Spleen (tissue), 11 donors: ENCODE results near the gene FSTL5. TPM values are rescaled to one million over a fixed set of nuclear protein-coding genes. Genes with fewer than 3 reads are reported as not detected.

Experiments
- DNase-seq: peaks from one replicate; pipeline ENCODE4 v3.0.0-alpha.2; 2020
- H3K27ac ChIP-seq, 8 donors: fragments of 200-600 bp; sonication (generic) in 7 of 8; 1 replicate in 4 of 8; 2 replicates in 4 of 8; pipeline versions ENCODE4 v1.5.0 to v1.8.0; 2016 to 2021; ENCODE audit warnings: inconsistent platforms in 4 of 8, mild to moderate bottlenecking in 4 of 8, moderate library complexity in 1 of 8
- H3K27me3 ChIP-seq, 7 donors: fragments of 200-600 bp; sonication (generic) in 6 of 7; replicated peaks in 1 of 7; 1 replicate in 4 of 7; 2 replicates in 3 of 7; pipeline versions ENCODE4 v1.5.0 to v1.8.0; 2016 to 2021; ENCODE audit warnings: inconsistent platforms in 3 of 7, mild to moderate bottlenecking in 1 of 7
- H3K36me3 ChIP-seq, 6 donors: fragments of 200-600 bp; sonication (generic) in 5 of 6; 1 replicate in 4 of 6; 2 replicates in 2 of 6; pipeline versions ENCODE4 v1.5.0 to v1.8.0; 2016 to 2021; ENCODE audit warnings: inconsistent platforms in 2 of 6
- H3K4me1 ChIP-seq, 6 donors: fragments of 200-600 bp; sonication (generic) in 5 of 6; 1 replicate in 3 of 6; 2 replicates in 3 of 6; pipeline versions ENCODE4 v1.5.0 to v1.8.0; 2016 to 2021; ENCODE audit warnings: inconsistent platforms in 3 of 6
- H3K4me3 ChIP-seq, 8 donors: fragments of 200-600 bp; sonication (generic) in 7 of 8; 1 replicate in 4 of 8; 2 replicates in 4 of 8; pipeline versions ENCODE4 v1.5.0 to v1.8.0; 2016 to 2021; ENCODE audit warnings: inconsistent platforms in 4 of 8, mild to moderate bottlenecking in 4 of 8, moderate library complexity in 2 of 8
- H3K9me3 ChIP-seq, 8 donors: fragments of 200-600 bp; sonication (generic) in 7 of 8; 1 replicate in 4 of 8; 2 replicates in 4 of 8; pipeline versions ENCODE4 v1.5.0 to v1.8.0; 2016 to 2021; ENCODE audit warnings: inconsistent platforms in 4 of 8
- CTCF ChIP-seq, 11 experiments: fragments of 200-600 bp in 7 of 11; fragments of 450-650 bp in 4 of 11; sonication (generic) in 4 of 11; IDR thresholded peaks in 8 of 11; conservative IDR thresholded peaks in 3 of 11; 1 replicate in 7 of 11; 2 replicates in 4 of 11; pipeline versions ENCODE4 v1.4.0 to v1.8.0; 2016 to 2021; ENCODE audit warnings: antibody characterized with exemption in 11 of 11, inconsistent platforms in 4 of 11, mild to moderate bottlenecking in 1 of 11
- POLR2A ChIP-seq, 3 donors: fragments of 450-650 bp; IDR thresholded peaks; one replicate each; pipeline ENCODE4 v1.5.1; 2017; ENCODE audit warnings: antibody characterized with exemption in 3 of 3, mild to moderate bottlenecking in 1 of 3
- POLR2AphosphoS5 ChIP-seq, 3 donors: sonication (generic); formaldehyde crosslinking; IDR thresholded peaks; one replicate each; pipeline ENCODE4 v1.5.1; 2017; ENCODE audit warnings: antibody characterized with exemption in 3 of 3
- WGBS, 5 donors: extraction: QIAGEN DNeasy Blood & Tissue Kit in 3 of 5; methylation state at CpG; one replicate each; pipeline versions ENCODE4 v1.1.5 to v1.1.7; 2013 to 2018; 5-methylcytosine and 5-hydroxymethylcytosine counted together
- intact Hi-C: fragments of 100-400 bp; cut with DNase I; formaldehyde crosslinking; loops from one replicate; pipeline ENCODE4 v1.15.0; 2023; ENCODE audit warnings: low total_unique reads
- polyA plus RNA-seq, 3 donors: library from polyadenylated mRNA; stranded (reverse); fragments of 200-250 nt; gene quantifications; one replicate each; pipeline ENCODE4 v1.2.1, GENCODE V29; 2013
- total RNA-seq, 7 donors: library from RNA; depleted of rRNA in 3 of 7; stranded (reverse); fragments of >200 nt in 3 of 7; fragmentation: NEBNext Ultra II Directional in 4 of 7; extraction: Animal tissue kit (Norgen Biotek cat#: 25700) in 4 of 7; gene quantifications; one replicate each; pipeline versions ENCODE4 v1.1.0 to v1.2.1, GENCODE V29; 2016 to 2021
- donor health status: healthy with polysubstance abuse.
- donor health status: DM: no; HTN: no; CAD: no; lungs with moderate emphysema.
- donor health status: DM: no; HTN: no; CAD: no.
- donor health status: Bipolar disorder and iron deficiency.
- donor health status: healthy.
- donor health status: DM: no; HTN: no; CAD: no.
- donor health status: DM: yes; HTN: yes; CAD: no.

Gene FSTL5
- total and polyA plus RNA-seq, 10 donors: 0.02 TPM; not detected in 9

- TF ChIP-seq POLR2AphosphoS5 (IDR thresholded peaks at IDR 0.05) (no peak), CTCF (IDR thresholded peaks at IDR 0.05 in 8 of 11, conservative IDR thresholded peaks at IDR 0.05 in 3 of 11) (no peak), POLR2A (IDR thresholded peaks at IDR 0.05) (no peak)
- Histone ChIP-seq H3K27ac (no peak overlapping the region), H3K9me3 (no peaks in the 10 kb centered on the region), H3K27me3 (no peaks in the 10 kb centered on the region), H3K36me3 (no peaks in the 10 kb centered on the region), H3K4me3 (no peak overlapping the region), H3K4me1 (no peaks in the 10 kb centered on the region)
- no peak for DNase-seq
- 89 to 95% (median 93%) methylated on average over 2 of the region's 2 CpGs for WGBS, 5 donors
- intact Hi-C loops: no loop called here
Observed at GRCh38 chr4:161519611-161520010, 644.2 kb downstream of the FSTL5 start.

- no peaks in the 10 kb centered on the region for H3K9me3 ChIP-seq
- H3K4me1 ChIP-seq: no peaks in the 10 kb centered on the region
- 16 to 22% (median 20%) methylated on average over 3 of the region's 3 CpGs for WGBS, 5 donors
- TF ChIP-seq POLR2AphosphoS5 (IDR thresholded peaks at IDR 0.05) (no peak), CTCF (IDR thresholded peaks at IDR 0.05 in 8 of 11, conservative IDR thresholded peaks at IDR 0.05 in 3 of 11) (no peak), POLR2A (IDR thresholded peaks at IDR 0.05) (no peak)
- intact Hi-C loops: no loop called here
- no peaks in the 10 kb centered on the region for H3K27me3 ChIP-seq
- H3K4me3 ChIP-seq: no peak overlapping the region
- no peak for DNase-seq
- no peaks in the 10 kb centered on the region for H3K36me3 ChIP-seq
- no peak overlapping the region for H3K27ac ChIP-seq
Observed at GRCh38 chr4:161517941-161518340, 645.9 kb downstream of the FSTL5 start.

GRCh38 chr4:161505141-161505540, 658.7 kb downstream of the FSTL5 start:
- WGBS, 5 donors: 88 to 96% (median 90%) methylated on average over 3 of the region's 3 CpGs
- H3K9me3 ChIP-seq: no peaks in the 10 kb centered on the region

GRCh38 chr4:161498155-161498554, 665.6 kb downstream of the FSTL5 start:
- no peak for DNase-seq
- no peaks in the 10 kb centered on the region for H3K27me3 ChIP-seq

More at GRCh38 chr4:161505141-161505540, 658.7 kb downstream of the FSTL5 start:
- no peak for TF ChIP-seq POLR2AphosphoS5 (IDR thresholded peaks at IDR 0.05)
- no peak for TF ChIP-seq CTCF (IDR thresholded peaks at IDR 0.05 in 8 of 11, conservative IDR thresholded peaks at IDR 0.05 in 3 of 11)
- TF ChIP-seq POLR2A (IDR thresholded peaks at IDR 0.05): no peak
- no peaks in the 10 kb centered on the region for H3K36me3 ChIP-seq
- no peak overlapping the region for H3K4me3 ChIP-seq
- no peaks in the 10 kb centered on the region for H3K27me3 ChIP-seq
- intact Hi-C loops: no loop called here
- no peaks in the 10 kb centered on the region for H3K4me1 ChIP-seq
- DNase-seq: no peak
- no peak overlapping the region for H3K27ac ChIP-seq

More at GRCh38 chr4:161498155-161498554, 665.6 kb downstream of the FSTL5 start:
- intact Hi-C loops: no loop called here
- H3K36me3 ChIP-seq: no peaks in the 10 kb centered on the region
- H3K27ac ChIP-seq: no peak overlapping the region
- no peak for TF ChIP-seq CTCF (IDR thresholded peaks at IDR 0.05 in 8 of 11, conservative IDR thresholded peaks at IDR 0.05 in 3 of 11)
- no peak for TF ChIP-seq POLR2AphosphoS5 (IDR thresholded peaks at IDR 0.05)
- TF ChIP-seq POLR2A (IDR thresholded peaks at IDR 0.05): no peak
- H3K4me3 ChIP-seq: no peak overlapping the region
- H3K4me1 ChIP-seq: no peaks in the 10 kb centered on the region
- no peaks in the 10 kb centered on the region for H3K9me3 ChIP-seq
